GM19452 (cell line): ENCODE results near the gene PTF1A.

ENCODE experiments used
- ATAC-seq: cut with Tn5 transposase; IDR thresholded peaks from one replicate; pipeline ENCODE4 v1.9.1; 2021; ENCODE audit not compliant: unreplicated experiment

PTF1A gene

GRCh38 chr10:23191764-23192711, at the start of gene PTF1A:
Gene PTF1A (plus strand): TSS chr10:23192312. CDS start chr10:23192531, 219 bp downstream.
- no peak for ATAC-seq

GRCh38 chr10:23146258-23146657, 45.9 kb upstream of the PTF1A start:
- no peak for ATAC-seq

- ATAC-seq: no peak
Observed at GRCh38 chr10:23147035-23147434, 45.1 kb upstream of the PTF1A start.

- no peak for ATAC-seq
Observed at GRCh38 chr10:23148214-23148613, 43.9 kb upstream of the PTF1A start.

- ATAC-seq: no peak
Observed at GRCh38 chr10:23150091-23150490, 42.0 kb upstream of the PTF1A start.

- no peak for ATAC-seq
Observed at GRCh38 chr10:23150610-23151009, 41.5 kb upstream of the PTF1A start.

GRCh38 chr10:23151071-23151470, 41.0 kb upstream of the PTF1A start:
- no peak for ATAC-seq

- ATAC-seq: no peak
Observed at GRCh38 chr10:23155169-23155568, 36.9 kb upstream of the PTF1A start.

- no peak for ATAC-seq
Observed at GRCh38 chr10:23156447-23157150, 35.5 kb upstream of the PTF1A start.

- ATAC-seq: peak; percentile 57
Observed at GRCh38 chr10:23157239-23157681, 34.9 kb upstream of the PTF1A start.

GRCh38 chr10:23157691-23158369, 34.3 kb upstream of the PTF1A start:
- ATAC-seq: peak; percentile 60

- peak; percentile 69 for ATAC-seq
Observed at GRCh38 chr10:23158370-23158769, 33.7 kb upstream of the PTF1A start.

GRCh38 chr10:23171232-23171876, 20.8 kb upstream of the PTF1A start:
- ATAC-seq: no peak

GRCh38 chr10:23172429-23173213, 19.5 kb upstream of the PTF1A start:
- ATAC-seq: no peak

- no peak for ATAC-seq
Observed at GRCh38 chr10:23173214-23174073, 18.7 kb upstream of the PTF1A start.

- no peak for ATAC-seq
Observed at GRCh38 chr10:23174074-23174976, 17.8 kb upstream of the PTF1A start.

- ATAC-seq: no peak
Observed at GRCh38 chr10:23174977-23175512, 17.1 kb upstream of the PTF1A start.

GRCh38 chr10:23186178-23186577, 5.9 kb upstream of the PTF1A start:
- no peak for ATAC-seq
